ENCODE measurements around the gene MMP26.

MMP26 gene

GRCh38 chr11:4704054-4704789 lies at the start of gene MMP26:
MMP26 (plus strand) TSS chr11:4704784.
- DNase-seq (ENCODE audit: low read depth in 1 of 2, low spot score in 1 of 2): no peak

GRCh38 chr11:4658629-4659445 lies 45.7 kb upstream of the MMP26 start:
- TF ChIP-seq JUND (IDR thresholded peaks at IDR 0.05; ENCODE audit: low read depth): no peak
- in situ Hi-C loops (cut with HindIII; ENCODE audit: low pct_unique_long_range_greater_than_20kb, low sequenced_read_pairs): no loop called here
- DNase-seq (ENCODE audit: low read depth in 1 of 2, low spot score in 1 of 2): no peak

More at GRCh38 chr11:4704054-4704789, at the start of gene MMP26:
- in situ Hi-C loops (cut with HindIII; ENCODE audit: low pct_unique_long_range_greater_than_20kb, low sequenced_read_pairs): no loop called here
- no peak for TF ChIP-seq JUND (IDR thresholded peaks at IDR 0.05; ENCODE audit: low read depth)

DNA sequence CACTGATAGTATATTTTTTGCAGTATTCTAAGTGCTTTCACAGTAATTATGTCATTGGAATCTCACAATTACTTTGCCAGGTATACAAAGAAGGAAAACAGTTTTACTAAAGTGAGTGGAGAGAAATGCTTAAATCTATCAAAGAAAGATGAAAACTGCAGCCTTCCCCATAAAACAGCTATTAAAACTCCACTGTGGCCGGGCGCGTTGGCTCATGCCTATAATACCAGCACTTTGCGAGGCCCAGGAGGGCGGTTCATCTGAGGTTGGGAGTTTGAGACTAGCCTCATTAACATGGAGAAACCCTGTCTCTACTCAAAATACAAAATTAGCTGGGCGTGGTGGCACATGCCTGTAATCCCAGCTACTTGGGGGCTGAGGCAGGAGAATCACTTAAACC lies 41.7 kb upstream of the MMP26 start:
- in situ Hi-C loops (cut with HindIII; ENCODE audit: low pct_unique_long_range_greater_than_20kb, low sequenced_read_pairs): no loop called here
- no peak for TF ChIP-seq JUND (IDR thresholded peaks at IDR 0.05; ENCODE audit: low read depth)
- DNase-seq (ENCODE audit: low read depth in 1 of 2, low spot score in 1 of 2): no peak

DNA sequence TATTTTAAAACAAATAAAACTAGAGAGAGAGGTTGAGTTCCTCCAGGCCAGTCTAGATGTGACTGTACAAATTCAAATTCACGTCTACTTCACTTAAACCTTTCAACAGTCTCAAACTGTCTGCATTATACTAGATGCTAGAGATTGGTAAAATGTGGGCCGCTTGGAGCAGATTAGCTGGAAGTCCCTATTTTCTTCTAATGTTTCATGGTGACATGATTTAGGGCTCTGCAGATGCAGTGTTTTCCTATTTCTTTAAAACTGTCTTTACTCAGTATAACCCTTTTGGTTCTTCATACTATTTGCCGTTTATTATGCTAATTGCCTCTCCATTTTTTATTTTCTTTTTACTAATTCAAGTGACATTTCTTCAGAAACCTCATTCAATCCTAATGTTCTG lies 40.4 kb upstream of the MMP26 start:
- TF ChIP-seq JUND (IDR thresholded peaks at IDR 0.05; ENCODE audit: low read depth): no peak
- in situ Hi-C loops (cut with HindIII; ENCODE audit: low pct_unique_long_range_greater_than_20kb, low sequenced_read_pairs): no loop called here
- DNase-seq (ENCODE audit: low read depth in 1 of 2, low spot score in 1 of 2): no peak

DNA sequence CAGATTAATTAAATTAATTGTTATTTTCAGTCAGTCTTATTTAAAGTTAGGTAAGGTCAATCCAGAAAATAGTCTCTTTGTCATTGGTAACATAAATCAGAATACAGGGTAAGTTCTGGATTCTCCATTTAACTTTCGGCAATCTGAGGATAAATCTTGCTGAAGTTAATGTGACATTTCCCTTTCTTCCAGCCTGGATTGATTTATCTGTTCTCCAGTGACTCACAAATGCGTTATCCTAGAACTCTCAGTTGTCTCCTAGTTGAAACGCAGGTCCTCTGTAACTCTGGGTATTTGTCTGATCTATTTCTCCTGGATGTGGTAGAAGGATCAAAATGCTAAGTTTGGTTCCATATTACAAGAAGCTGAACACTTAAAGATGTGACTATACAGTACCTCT lies 39.8 kb upstream of the MMP26 start:
- no peak for DNase-seq (ENCODE audit: low read depth in 1 of 2, low spot score in 1 of 2)
- no peak for TF ChIP-seq JUND (IDR thresholded peaks at IDR 0.05; ENCODE audit: low read depth)
- in situ Hi-C loops (cut with HindIII; ENCODE audit: low pct_unique_long_range_greater_than_20kb, low sequenced_read_pairs): no loop called here

DNA sequence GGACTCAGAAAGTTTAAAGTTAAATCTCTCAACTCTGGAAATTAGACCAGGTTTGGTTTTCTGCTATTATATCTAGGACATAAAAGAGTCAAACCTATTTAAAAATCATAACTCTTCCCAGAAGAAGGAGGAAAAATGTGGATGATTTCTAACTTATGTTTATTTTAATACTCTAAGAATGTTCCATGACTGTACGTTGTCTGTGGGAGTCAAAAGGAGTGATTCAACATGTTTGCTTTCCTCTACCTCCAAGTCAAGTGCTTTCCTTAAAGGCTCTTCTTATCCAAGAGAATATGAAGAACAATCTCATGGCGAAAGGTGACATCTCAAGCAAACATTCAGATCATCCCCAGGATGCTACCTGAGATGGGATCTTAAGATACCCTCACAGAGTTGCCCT lies 39.2 kb upstream of the MMP26 start:
- DNase-seq (ENCODE audit: low read depth in 1 of 2, low spot score in 1 of 2): no peak
- TF ChIP-seq JUND (IDR thresholded peaks at IDR 0.05; ENCODE audit: low read depth): no peak
- in situ Hi-C loops (cut with HindIII; ENCODE audit: low pct_unique_long_range_greater_than_20kb, low sequenced_read_pairs): no loop called here

DNA sequence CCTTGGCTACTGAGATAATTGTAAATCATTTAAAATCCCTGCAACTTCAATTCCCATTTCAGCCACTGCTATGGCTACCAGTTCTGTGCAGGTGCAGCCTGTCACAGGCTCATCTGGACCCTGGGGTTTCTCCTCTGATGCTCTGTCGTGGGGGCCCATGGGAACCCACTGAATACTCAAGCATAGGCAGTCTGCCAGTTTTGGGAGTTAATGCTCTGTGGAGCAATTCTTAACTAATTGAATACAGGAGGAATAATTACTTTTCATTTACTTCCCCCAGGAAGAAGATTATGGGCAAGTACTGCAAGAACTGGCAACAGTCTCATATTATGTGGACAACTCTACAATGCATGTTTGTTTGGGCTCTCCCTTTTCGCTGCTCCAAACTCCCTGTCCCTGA lies 32.8 kb upstream of the MMP26 start:
- no peak for TF ChIP-seq JUND (IDR thresholded peaks at IDR 0.05; ENCODE audit: low read depth)
- in situ Hi-C loops (cut with HindIII; ENCODE audit: low pct_unique_long_range_greater_than_20kb, low sequenced_read_pairs): no loop called here
- no peak for DNase-seq (ENCODE audit: low read depth in 1 of 2, low spot score in 1 of 2)

- in situ Hi-C loops (cut with HindIII; ENCODE audit: low pct_unique_long_range_greater_than_20kb, low sequenced_read_pairs): no loop called here
- DNase-seq (ENCODE audit: low read depth in 1 of 2, low spot score in 1 of 2): no peak
- TF ChIP-seq JUND (IDR thresholded peaks at IDR 0.05; ENCODE audit: low read depth): no peak
Observed at GRCh38 chr11:4672470-4672869, 32.1 kb upstream of the MMP26 start.

DNA sequence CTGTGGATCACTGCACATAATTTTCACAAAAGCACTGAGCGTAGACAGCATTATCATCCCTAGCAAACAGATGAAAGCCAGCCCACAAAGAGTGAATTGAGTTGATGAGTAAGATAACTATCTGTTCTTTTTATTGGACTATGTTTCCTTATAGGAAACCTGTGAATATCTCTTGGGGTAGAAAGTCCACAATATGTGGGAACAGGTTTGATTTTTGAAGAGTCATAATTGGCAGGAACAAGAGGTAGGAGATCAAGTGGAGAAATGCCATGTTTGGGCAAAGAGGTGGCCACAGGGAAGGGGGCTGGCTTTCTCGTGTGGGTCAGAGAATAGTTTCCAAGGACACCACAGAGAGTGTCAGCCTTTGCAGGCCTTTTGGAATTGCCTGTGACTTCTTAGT lies 30.8 kb upstream of the MMP26 start:
- DNase-seq (ENCODE audit: low read depth in 1 of 2, low spot score in 1 of 2): no peak
- in situ Hi-C loops (cut with HindIII; ENCODE audit: low pct_unique_long_range_greater_than_20kb, low sequenced_read_pairs): no loop called here
- no peak for TF ChIP-seq JUND (IDR thresholded peaks at IDR 0.05; ENCODE audit: low read depth)

DNA sequence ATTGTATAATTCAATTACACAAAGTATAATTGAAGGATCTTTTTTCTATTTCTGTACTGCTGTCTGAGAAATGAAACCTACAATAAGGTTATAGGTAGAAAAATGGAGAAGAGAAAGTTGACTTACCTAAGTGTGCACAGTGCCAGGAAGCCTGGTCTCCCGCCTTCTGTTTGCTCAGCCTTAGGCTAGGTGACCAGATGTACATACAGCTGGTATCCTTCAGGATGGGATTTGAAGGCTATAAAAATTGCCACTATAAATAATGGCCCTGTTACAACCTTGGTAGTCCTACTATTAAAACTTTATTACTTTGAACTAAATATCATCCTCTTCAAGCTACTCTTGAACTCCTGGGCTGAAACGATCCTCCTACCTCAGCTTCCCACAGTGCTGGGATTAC lies 26.6 kb upstream of the MMP26 start:
- in situ Hi-C loops (cut with HindIII; ENCODE audit: low pct_unique_long_range_greater_than_20kb, low sequenced_read_pairs): no loop called here
- TF ChIP-seq JUND (IDR thresholded peaks at IDR 0.05; ENCODE audit: low read depth): no peak
- DNase-seq (ENCODE audit: low read depth in 1 of 2, low spot score in 1 of 2): no peak

GRCh38 chr11:4680341-4680740 lies 24.2 kb upstream of the MMP26 start:
- in situ Hi-C loops (cut with HindIII; ENCODE audit: low pct_unique_long_range_greater_than_20kb, low sequenced_read_pairs): no loop called here
- DNase-seq (ENCODE audit: low read depth in 1 of 2, low spot score in 1 of 2): no peak
- TF ChIP-seq JUND (IDR thresholded peaks at IDR 0.05; ENCODE audit: low read depth): no peak

- DNase-seq (ENCODE audit: low read depth in 1 of 2, low spot score in 1 of 2): no peak
- in situ Hi-C loops (cut with HindIII; ENCODE audit: low pct_unique_long_range_greater_than_20kb, low sequenced_read_pairs): no loop called here
- no peak for TF ChIP-seq JUND (IDR thresholded peaks at IDR 0.05; ENCODE audit: low read depth)
Observed at GRCh38 chr11:4682623-4683419, 21.8 kb upstream of the MMP26 start.

Data from T47D (cell line).